Osteocyte (in vitro differentiated cells): ENCODE measurements around the gene PSORS1C1. TPM values are rescaled to one million over a fixed set of nuclear protein-coding genes. Genes with fewer than 3 reads are reported as not detected.

Source experiments
- DNase-seq: peaks from one replicate; pipeline ENCODE4 v3.0.0; 2021; ENCODE audit warnings: mixed read lengths; ENCODE audit not compliant: unreplicated experiment; ENCODE audit errors: extremely low spot score
- H3K27ac Mint-ChIP-seq: one replicate; pipeline ENCODE4 v1.8.0; 2021; ENCODE audit warnings: mild to moderate bottlenecking, mixed read lengths; ENCODE audit not compliant: unreplicated experiment
- H3K27me3 Mint-ChIP-seq: one replicate; pipeline ENCODE4 v1.8.0; 2021; ENCODE audit warnings: mixed read lengths; ENCODE audit not compliant: unreplicated experiment
- H3K36me3 Mint-ChIP-seq: one replicate; pipeline ENCODE4 v1.8.0; 2021; ENCODE audit warnings: mixed read lengths; ENCODE audit not compliant: unreplicated experiment
- H3K4me1 Mint-ChIP-seq: one replicate; pipeline ENCODE4 v1.8.0; 2021; ENCODE audit warnings: mixed read lengths; ENCODE audit not compliant: unreplicated experiment
- H3K4me3 Mint-ChIP-seq: one replicate; pipeline ENCODE4 v1.8.0; 2021; ENCODE audit warnings: mild to moderate bottlenecking, moderate library complexity, mixed read lengths; ENCODE audit not compliant: unreplicated experiment
- H3K9me3 Mint-ChIP-seq: one replicate; pipeline ENCODE4 v1.8.0; 2021; ENCODE audit warnings: mixed read lengths; ENCODE audit not compliant: unreplicated experiment
- CTCF ChIP-seq: fragments of 200-600 bp; sonication (generic); IDR thresholded peaks from 2 replicates; pipeline ENCODE4 v1.5.0; 2021; ENCODE audit warnings: antibody characterized with exemption, mild to moderate bottlenecking, moderate library complexity
- total RNA-seq: library from RNA; stranded (reverse); gene quantifications from 2 replicates; pipeline ENCODE4 v1.2.1, GENCODE V29; 2021

Gene PSORS1C1
- total RNA-seq, 1 donor from 2014 or later: 3.2 TPM

- Mint-ChIP-seq H3K27me3 (peaks cover 16% of the 10 kb centered on the region), H3K9me3 (no peaks in the 10 kb centered on the region), H3K4me3 (no peak overlapping the region)
These were observed 12.0 kb downstream of the PSORS1C1 start for GRCh38 chr6:31126396-31127175.

GRCh38 chr6:31128093-31128676, 13.6 kb downstream of the PSORS1C1 start:
- Mint-ChIP-seq H3K27me3 (peaks cover 16% of the 10 kb centered on the region), H3K4me1 (peaks cover 24% of the 10 kb centered on the region), H3K9me3 (no peaks in the 10 kb centered on the region), H3K4me3 (no peak overlapping the region), H3K27ac (no peak overlapping the region), H3K36me3 (no peaks in the 10 kb centered on the region)
- TF ChIP-seq CTCF: peak; percentile 85
- no peak for DNase-seq

More at GRCh38 chr6:31126396-31127175, 12.0 kb downstream of the PSORS1C1 start:
- peaks cover 33% of the 10 kb centered on the region for H3K4me1 Mint-ChIP-seq
- no peaks in the 10 kb centered on the region for H3K36me3 Mint-ChIP-seq
- DNase-seq: no peak
- no peak for TF ChIP-seq CTCF
- H3K27ac Mint-ChIP-seq: no peak overlapping the region

GRCh38 chr6:31129130-31129529, 14.5 kb downstream of the PSORS1C1 start:
- Mint-ChIP-seq H3K27ac (no peak overlapping the region), H3K4me1 (peaks cover 18% of the 10 kb centered on the region), H3K27me3 (peaks cover 16% of the 10 kb centered on the region), H3K9me3 (no peaks in the 10 kb centered on the region), H3K36me3 (no peaks in the 10 kb centered on the region), H3K4me3 (no peak overlapping the region)
- no peak for DNase-seq
- no peak for TF ChIP-seq CTCF

- TF ChIP-seq CTCF: no peak
- DNase-seq: no peak
- peaks cover 16% of the 10 kb centered on the region for H3K27me3 Mint-ChIP-seq
- H3K4me3 Mint-ChIP-seq: no peak overlapping the region
- H3K4me1 Mint-ChIP-seq: peaks cover 12% of the 10 kb centered on the region
- no peaks in the 10 kb centered on the region for H3K36me3 Mint-ChIP-seq
- H3K9me3 Mint-ChIP-seq: no peaks in the 10 kb centered on the region
- no peak overlapping the region for H3K27ac Mint-ChIP-seq
These were observed 16.2 kb downstream of the PSORS1C1 start for GRCh38 chr6:31130751-31131150.

- H3K9me3 Mint-ChIP-seq: no peaks in the 10 kb centered on the region
- peaks cover 7% of the 10 kb centered on the region for H3K4me1 Mint-ChIP-seq
- no peak overlapping the region for H3K4me3 Mint-ChIP-seq
- H3K27me3 Mint-ChIP-seq: peaks cover 16% of the 10 kb centered on the region
- DNase-seq: no peak
- no peak overlapping the region for H3K27ac Mint-ChIP-seq
- no peaks in the 10 kb centered on the region for H3K36me3 Mint-ChIP-seq
- TF ChIP-seq CTCF: no peak
These were observed 17.0 kb downstream of the PSORS1C1 start for GRCh38 chr6:31131595-31131994.
